Endothelial cell of umbilical vein (primary cell): Measurements from ENCODE around the gene ZNF385C. TPM values are rescaled to one million over a fixed set of nuclear protein-coding genes. Genes with fewer than 3 reads are reported as not detected.

Experiments used
- BruUV-seq: library from RNA; stranded (reverse); fragments of 400-500 nt; replicated peaks from 2 replicates; lab custom pipeline; 2021; lab: Mats Ljungman, UMichigan
- CTCF ChIA-PET: fragments of 300-600, 350-600 bp; sonication (Branson Sonifier 250); formaldehyde crosslinking; loops from one replicate; lab custom pipeline; 2021; ENCODE audit warnings: antibody characterized with exemption, inconsistent platforms; lab: Charles Lee
- POLR2A ChIA-PET: fragments of 300-600, 350-600 bp; sonication (Branson Sonifier 250); formaldehyde crosslinking; loops from one replicate; lab custom pipeline; 2021; ENCODE audit warnings: antibody characterized with exemption, inconsistent platforms; lab: Charles Lee
- DNase-seq: peaks from one replicate; pipeline ENCODE4 v3.0.0-alpha.2; 2011; ENCODE audit warnings: low read depth, low spot score
- FAIRE-seq: peaks from 2 replicates; lab custom pipeline; 2011; peaks lifted over from hg19 to GRCh38; lab: Jason Lieb, UNC
- H2AFZ ChIP-seq: 2 replicates; pipeline ENCODE4 v1.6.0; 2012; ENCODE audit warnings: low read depth, low read length, control low read depth, inconsistent platforms
- H3K27ac ChIP-seq: 2 replicates; pipeline ENCODE4 v1.5.1; 2011; ENCODE audit warnings: low read depth, mild to moderate bottlenecking, control low read depth, low read length, moderate library complexity; ENCODE audit not compliant: insufficient read depth
- H3K27me3 ChIP-seq, 2 experiments: 2 replicates each; pipeline versions ENCODE4 v1.6.0 to v1.6.1; 2011; ENCODE audit warnings: low read length in 2 of 2, mixed read lengths in 1 of 2; ENCODE audit not compliant: control insufficient read depth in 2 of 2, insufficient read depth in 2 of 2
- H3K36me3 ChIP-seq, 2 experiments: 2 replicates in 1 of 2; 3 replicates in 1 of 2; pipeline ENCODE4 v1.5.1; 2011; ENCODE audit warnings: low read length in 2 of 2, mild to moderate bottlenecking in 1 of 2, moderate library complexity in 1 of 2; ENCODE audit not compliant: control insufficient read depth in 2 of 2, insufficient read depth in 2 of 2; ENCODE audit errors: extremely low read depth in 1 of 2
- H3K4me1 ChIP-seq: 3 replicates; pipeline ENCODE4 v1.5.1; 2011; ENCODE audit warnings: mild to moderate bottlenecking, low read length; ENCODE audit not compliant: control insufficient read depth, insufficient read depth; ENCODE audit errors: extremely low read depth
- H3K4me2 ChIP-seq: 2 replicates; pipeline ENCODE4 v1.6.1; 2011; ENCODE audit warnings: low read length, control low read depth, mixed read lengths; ENCODE audit not compliant: insufficient read depth
- H3K4me3 ChIP-seq, 3 experiments: fragments of 200-600 bp in 1 of 3; sonication (generic), shearing (Covaris generic) in 1 of 3; replicated peaks in 1 of 3; 2 replicates each; pipeline ENCODE4 v1.5.1; 2011 to 2016; ENCODE audit warnings: control low read depth in 3 of 3, low read length in 3 of 3, mild to moderate bottlenecking in 2 of 3, inconsistent platforms in 1 of 3, low read depth in 1 of 3, moderate library complexity in 1 of 3; ENCODE audit not compliant: insufficient read depth in 1 of 3
- H3K79me2 ChIP-seq: 2 replicates; pipeline ENCODE4 v1.6.0; 2012; ENCODE audit warnings: low read length, inconsistent platforms; ENCODE audit not compliant: control insufficient read depth, insufficient read depth
- H3K9ac ChIP-seq: replicated peaks from 2 replicates; pipeline ENCODE3; 2011; ENCODE audit warnings: low read length, control low read depth; ENCODE audit not compliant: insufficient read depth; ENCODE audit errors: extremely low read depth
- H3K9me1 ChIP-seq: replicated peaks from 3 replicates; pipeline ENCODE4 v1.6.0; 2011; ENCODE audit warnings: mild to moderate bottlenecking, low read length; ENCODE audit not compliant: control insufficient read depth, insufficient read depth; ENCODE audit errors: extremely low read depth
- H3K9me3 ChIP-seq: replicated peaks from 2 replicates; pipeline ENCODE4 v1.5.1; 2012; ENCODE audit warnings: low read length, inconsistent platforms; ENCODE audit not compliant: control insufficient read depth, insufficient read depth
- H4K20me1 ChIP-seq: replicated peaks from 2 replicates; pipeline ENCODE3; 2011; ENCODE audit warnings: mild to moderate bottlenecking, low read length; ENCODE audit not compliant: control insufficient read depth, insufficient read depth; ENCODE audit errors: extremely low read depth
- CTCF ChIP-seq, 2 donors: IDR thresholded peaks; 1 replicate in 1 of 2; 2 replicates in 1 of 2; pipeline ENCODE4 v1.5.1; 2011; ENCODE audit warnings: low read length in 2 of 2, mild to moderate bottlenecking in 2 of 2, moderate library complexity in 2 of 2, control low read depth in 1 of 2, inconsistent platforms in 1 of 2, low read depth in 1 of 2; ENCODE audit not compliant: insufficient read depth in 1 of 2; ENCODE audit errors: extremely low read depth in 1 of 2
- EZH2 ChIP-seq: IDR thresholded peaks from 2 replicates; pipeline ENCODE4 v1.6.1; 2012; ENCODE audit warnings: borderline replicate concordance, low read depth, mild to moderate bottlenecking, moderate library complexity, low read length, inconsistent platforms; ENCODE audit not compliant: severe bottlenecking
- FOS ChIP-seq: IDR thresholded peaks from 2 replicates; pipeline ENCODE4 v1.6.1; 2011; ENCODE audit warnings: mild to moderate bottlenecking, low read length, moderate library complexity, borderline replicate concordance; ENCODE audit not compliant: insufficient read depth
- GATA2 ChIP-seq: IDR thresholded peaks from 2 replicates; pipeline ENCODE4 v1.7.0; 2011; ENCODE audit warnings: low read depth, mild to moderate bottlenecking, moderate library complexity, mixed read lengths, low read length; ENCODE audit not compliant: insufficient read length, insufficient read depth
- JUN ChIP-seq: IDR thresholded peaks from 2 replicates; pipeline ENCODE4 v1.6.1; 2011; ENCODE audit warnings: borderline replicate concordance, low read depth; ENCODE audit not compliant: insufficient read length, insufficient read depth
- MAX ChIP-seq: IDR thresholded peaks from 2 replicates; pipeline ENCODE4 v1.6.1; 2011; ENCODE audit not compliant: insufficient read depth, insufficient read length
- MYC ChIP-seq: IDR thresholded peaks from one replicate; pipeline ENCODE4 v1.6.1; 2011; ENCODE audit warnings: mild to moderate bottlenecking, low read depth, low read length
- POLR2A ChIP-seq: IDR thresholded peaks from 2 replicates; pipeline ENCODE4 v1.6.1; 2012; ENCODE audit warnings: low read depth, mild to moderate bottlenecking, control low read depth, low read length
- POLR2AphosphoS5 ChIP-seq: IDR thresholded peaks from 2 replicates; pipeline ENCODE4 v1.6.1; 2012; ENCODE audit warnings: low read depth, mild to moderate bottlenecking, control low read depth, low read length, moderate library complexity; ENCODE audit not compliant: insufficient read depth
- dilution Hi-C: fragments of 300-500 bp; cut with MboI; formaldehyde crosslinking; loops from one replicate; pipeline ENCODE4 v1.15.0; 2019; ENCODE audit warnings: low sequenced_read_pairs; ENCODE audit not compliant: extremely low pct_ligation_motif_present
- intact Hi-C: fragments of 100-400 bp; cut with micrococcal nuclease; formaldehyde crosslinking; loops from one replicate; pipeline ENCODE4 v1.10.0; 2022
- polyA plus RNA-seq, 4 experiments: library from polyadenylated mRNA; depleted of rRNA in 3 of 4; stranded (reverse) in 3 of 4; unstranded in 1 of 4; fragments of >200 nt; gene quantifications; 2 replicates each; pipeline versions ENCODE4 v1.2.1 to v1.2.3, GENCODE V29; 2011 to 2012; ENCODE audit warnings: missing spikeins in 1 of 4
- total RNA-seq: library from RNA; stranded (reverse); gene quantifications from 2 replicates; pipeline ENCODE4 v1.2.3, GENCODE V29; 2021

The ZNF385C gene
- total and polyA plus RNA-seq, 2 donors (not counting 3 experiments of a cell fraction or from before 2014, with no cell fraction given): 0.07 TPM; not detected in 1

- Histone ChIP-seq H3K9me3 (no peaks in the 10 kb centered on the region), H3K4me2 (no peak within 1 kb of the TSS), H2AFZ (no peak within 1 kb of the TSS), H3K4me1 (peaks cover 5% of the 10 kb centered on the region), H3K4me3 (no peak within 1 kb of the TSS), H3K27ac (no peak within 1 kb of the TSS), H3K36me3 (peaks cover 10 to 15% of the 10 kb centered on the region in 2 experiments), H3K27me3 (no peaks in the 10 kb centered on the region), H3K79me2 (no peaks in the 10 kb centered on the region), H3K9me1 (no peaks in the 10 kb centered on the region), H3K9ac (no peak within 1 kb of the TSS), H4K20me1 (no peaks in the 10 kb centered on the region)
- POLR2A ChIA-PET: no interaction called here
- intact Hi-C loops (no loop called here), dilution Hi-C loops (loop anchor here (25.0 kb wide), 1 partner anchor 160 kb away; the partner anchor contains the start of gene CNP)
- BruUV-seq: no TSS peak
- no peak for TF ChIP-seq EZH2
- no peak for TF ChIP-seq MYC
- TF ChIP-seq MAX: no peak
- TF ChIP-seq JUN: no peak
- TF ChIP-seq POLR2A: no peak
- TF ChIP-seq POLR2AphosphoS5: no peak
- TF ChIP-seq GATA2: no peak
- TF ChIP-seq CTCF (IDR thresholded peaks at IDR 0.05; ENCODE audit: extremely low read depth in 1 of 2, insufficient read depth in 1 of 2, low read depth in 1 of 2, low read length in 2 of 2): no peak
- TF ChIP-seq FOS: no peak
- no peak for DNase-seq
- CTCF ChIA-PET: interaction anchor here (1.3 to 1.4 kb wide), 2 partner anchors 9 to 160 kb away, joined by 3 to 5 read pairs; no protein-coding TSS in a partner anchor
- FAIRE-seq: no peak
Observed at GRCh38 chr17:42122371-42123303, 24.4 kb upstream of the ZNF385C start, which contains the start of gene HSPB9. TSS of gene HSPB9 (plus strand) at chr17:42122804. CDS start at chr17:42122851, 47 bp downstream.
